NT2/D1 (cell line): ENCODE results near the gene SLC30A1.

Source experiments
- DNase-seq: peaks from one replicate; pipeline ENCODE4 v3.0.0-alpha.2; 2011; ENCODE audit warnings: low read depth, low spot score
- H3K27me3 ChIP-seq: 2 replicates; pipeline ENCODE4 v1.6.0; 2011; ENCODE audit warnings: mild to moderate bottlenecking; ENCODE audit not compliant: insufficient read length, insufficient read depth
- H3K36me3 ChIP-seq: 2 replicates; pipeline ENCODE4 v1.6.1; 2011; ENCODE audit warnings: mild to moderate bottlenecking, low read length, mixed read lengths; ENCODE audit not compliant: insufficient read depth, insufficient read length
- H3K4me1 ChIP-seq: 2 replicates; pipeline ENCODE4 v1.5.1; 2011; ENCODE audit not compliant: insufficient read depth, insufficient read length
- H3K4me3 ChIP-seq: 2 replicates; pipeline ENCODE4 v1.5.1; 2011; ENCODE audit warnings: low read depth; ENCODE audit not compliant: insufficient read length
- H3K9ac ChIP-seq: 2 replicates; pipeline ENCODE4 v1.6.0; 2011; ENCODE audit warnings: low read depth; ENCODE audit not compliant: insufficient read length
- H3K9me3 ChIP-seq: 2 replicates; pipeline ENCODE4 v1.5.1; 2011; ENCODE audit warnings: mild to moderate bottlenecking, low read length; ENCODE audit not compliant: insufficient read depth
- SUZ12 ChIP-seq: IDR thresholded peaks from 2 replicates; pipeline ENCODE4 v1.6.1; 2011; ENCODE audit not compliant: insufficient read length, insufficient read depth; ENCODE audit errors: extremely low read depth
- YY1 ChIP-seq: IDR thresholded peaks from 2 replicates; pipeline ENCODE4 v1.6.1; 2011; ENCODE audit not compliant: insufficient read length, insufficient read depth
- ZNF274 ChIP-seq: IDR thresholded peaks from 2 replicates; pipeline ENCODE4 v1.6.1; 2011; ENCODE audit warnings: mild to moderate bottlenecking, low read depth, low read length

Gene SLC30A1

GRCh38 chr1:211601982-211602670 is 23.2 kb upstream of the SLC30A1 start:
- no peaks in the 10 kb centered on the region for H3K27me3 ChIP-seq
- DNase-seq, result no peak
- H3K4me3 ChIP-seq, result no peak overlapping the region
- TF ChIP-seq SUZ12, result no peak
- TF ChIP-seq YY1, result no peak
- no peak for TF ChIP-seq ZNF274
- no peaks in the 10 kb centered on the region for H3K36me3 ChIP-seq
- H3K4me1 ChIP-seq, result no peaks in the 10 kb centered on the region
- H3K9ac ChIP-seq, result no peak overlapping the region
- H3K9me3 ChIP-seq, result 0 out of 2 replicates have a peak, but pooled peaks cover 5% of the 10 kb centered on the region

DNA sequence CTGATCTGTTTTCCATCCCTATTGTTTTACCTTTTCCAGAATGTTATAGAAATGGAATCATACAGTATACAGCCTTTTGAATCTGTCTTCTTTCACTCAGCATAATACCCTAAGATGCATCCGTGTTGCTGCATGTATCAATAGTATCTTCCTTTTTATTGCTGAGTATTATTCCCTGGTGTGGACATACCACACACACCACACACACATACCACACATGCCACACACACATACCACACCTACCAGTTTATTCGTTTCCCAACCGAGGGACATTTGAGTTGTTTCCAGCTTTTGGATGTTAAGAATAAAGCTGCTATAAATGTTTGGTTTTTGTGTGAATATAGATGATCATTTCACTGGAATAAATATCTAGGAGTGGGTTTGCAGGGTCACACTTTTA is 22.2 kb upstream of the SLC30A1 start:
- H3K4me3 ChIP-seq, result no peak overlapping the region
- 0 out of 2 replicates have a peak, but pooled peaks cover 5% of the 10 kb centered on the region for H3K9me3 ChIP-seq
- TF ChIP-seq ZNF274 (no peak), SUZ12 (no peak), YY1 (no peak)
- no peaks in the 10 kb centered on the region for H3K4me1 ChIP-seq
- no peak overlapping the region for H3K9ac ChIP-seq
- H3K27me3 ChIP-seq, result no peaks in the 10 kb centered on the region
- H3K36me3 ChIP-seq, result no peaks in the 10 kb centered on the region
- no peak for DNase-seq

DNA sequence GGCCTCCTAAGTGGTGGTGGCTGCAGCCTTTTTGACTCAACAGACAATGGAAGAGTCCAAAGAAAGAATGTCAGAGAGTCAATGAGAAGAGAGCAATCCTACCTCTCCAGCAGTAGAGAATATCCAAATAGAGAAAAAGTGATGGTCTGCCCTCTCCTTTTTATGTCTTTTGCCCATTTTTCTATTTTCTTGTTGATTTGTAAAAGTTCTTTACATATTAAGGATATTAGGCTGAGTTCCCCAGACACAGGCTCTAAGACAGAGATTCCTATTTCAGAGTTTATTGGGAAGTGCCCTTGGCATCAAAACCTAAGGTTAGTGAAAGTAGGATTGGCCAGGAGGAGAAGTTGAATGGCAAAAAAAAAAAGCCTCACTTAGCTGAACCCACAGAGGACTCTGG is 20.3 kb upstream of the SLC30A1 start:
- H3K4me3 ChIP-seq, result no peak overlapping the region
- no peak for TF ChIP-seq SUZ12
- TF ChIP-seq YY1, result no peak
- no peak for TF ChIP-seq ZNF274

DNA sequence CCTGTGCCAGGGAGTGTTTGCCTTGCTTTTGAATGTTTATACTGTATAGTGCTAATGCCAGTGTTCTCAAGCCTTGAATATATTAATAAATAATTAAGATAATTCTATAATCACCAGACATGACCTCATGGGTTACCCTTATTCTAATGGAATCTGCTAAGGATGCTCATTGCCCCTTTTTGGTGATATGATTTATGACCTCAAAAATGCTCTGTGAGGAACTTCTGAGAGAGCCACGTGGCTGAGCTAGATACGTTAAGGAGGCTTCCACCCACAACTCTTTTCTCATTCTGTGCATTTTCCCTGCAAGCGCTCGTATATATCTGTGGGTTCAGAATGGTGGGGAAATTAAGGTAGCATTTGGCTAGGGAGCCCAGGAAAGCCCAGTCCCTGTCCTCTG is 19.6 kb upstream of the SLC30A1 start:
- H3K9me3 ChIP-seq, result 0 out of 2 replicates have a peak, but pooled peaks cover 5% of the 10 kb centered on the region
- no peaks in the 10 kb centered on the region for H3K36me3 ChIP-seq
- DNase-seq, result no peak
- no peaks in the 10 kb centered on the region for H3K4me1 ChIP-seq
- H3K9ac ChIP-seq, result no peak overlapping the region
- no peak overlapping the region for H3K4me3 ChIP-seq
- TF ChIP-seq SUZ12 (no peak), ZNF274 (no peak), YY1 (no peak)
- H3K27me3 ChIP-seq, result no peaks in the 10 kb centered on the region

More for the DNA sequence above, 20.3 kb upstream of the SLC30A1 start:
- H3K9ac ChIP-seq, result no peak overlapping the region
- H3K27me3 ChIP-seq, result no peaks in the 10 kb centered on the region
- H3K9me3 ChIP-seq, result 0 out of 2 replicates have a peak, but pooled peaks cover 5% of the 10 kb centered on the region
- no peak for DNase-seq
- H3K36me3 ChIP-seq, result no peaks in the 10 kb centered on the region
- no peaks in the 10 kb centered on the region for H3K4me1 ChIP-seq

- Histone ChIP-seq H3K9ac (no peak overlapping the region), H3K9me3 (0 out of 2 replicates have a peak, but pooled peaks cover 5% of the 10 kb centered on the region), H3K36me3 (no peaks in the 10 kb centered on the region), H3K4me3 (no peak overlapping the region), H3K27me3 (no peaks in the 10 kb centered on the region), H3K4me1 (no peaks in the 10 kb centered on the region)
- no peak for DNase-seq
- TF ChIP-seq SUZ12 (no peak), YY1 (no peak), ZNF274 (no peak)
Observed at GRCh38 chr1:211596418-211597181, 17.6 kb upstream of the SLC30A1 start.

DNA sequence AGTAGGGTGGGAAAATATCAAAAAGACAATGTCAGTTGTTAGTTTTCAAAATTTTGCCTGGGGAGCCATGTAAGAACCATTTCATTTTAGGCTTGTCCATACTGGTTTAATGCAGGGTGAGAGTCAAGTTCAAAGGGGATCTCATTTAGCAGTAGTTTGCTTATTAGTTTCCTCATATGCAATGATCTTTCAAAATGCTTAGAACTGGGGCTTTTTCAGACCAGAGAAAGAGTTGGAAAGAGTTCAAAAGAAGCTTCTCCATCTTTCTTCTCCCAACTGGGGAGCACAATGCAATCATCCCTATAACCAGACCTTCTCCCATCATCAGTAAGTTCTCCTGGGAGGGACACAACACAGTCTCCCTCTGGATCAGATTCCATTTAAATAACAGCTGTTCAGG is 16.5 kb upstream of the SLC30A1 start:
- no peak overlapping the region for H3K9ac ChIP-seq
- DNase-seq, result no peak
- no peaks in the 10 kb centered on the region for H3K27me3 ChIP-seq
- no peaks in the 10 kb centered on the region for H3K36me3 ChIP-seq
- H3K4me1 ChIP-seq, result no peaks in the 10 kb centered on the region
- TF ChIP-seq YY1 (no peak), ZNF274 (no peak), SUZ12 (no peak)
- no peak overlapping the region for H3K4me3 ChIP-seq
- 0 out of 2 replicates have a peak, but pooled peaks cover 5% of the 10 kb centered on the region for H3K9me3 ChIP-seq

- TF ChIP-seq SUZ12 (no peak), YY1 (no peak), ZNF274 (no peak)
- no peak overlapping the region for H3K4me3 ChIP-seq
- DNase-seq, result no peak
- H3K9me3 ChIP-seq, result no peaks in the 10 kb centered on the region
- no peaks in the 10 kb centered on the region for H3K27me3 ChIP-seq
- H3K4me1 ChIP-seq, result no peaks in the 10 kb centered on the region
- H3K36me3 ChIP-seq, result no peaks in the 10 kb centered on the region
- H3K9ac ChIP-seq, result no peak overlapping the region
Observed at GRCh38 chr1:211591980-211592493, 13.1 kb upstream of the SLC30A1 start.
